ENCODE results near the gene EHD1. TPM values are rescaled to one million over a fixed set of nuclear protein-coding genes. Genes with fewer than 3 reads are reported as not detected.
A peak's percentile ranks its signal among the peaks of the same experiment; 100 is the strongest.

The EHD1 gene
- total and polyA plus RNA-seq, 5 donors, result 20.8 to 35.3 (median 28.0) TPM

DNA sequence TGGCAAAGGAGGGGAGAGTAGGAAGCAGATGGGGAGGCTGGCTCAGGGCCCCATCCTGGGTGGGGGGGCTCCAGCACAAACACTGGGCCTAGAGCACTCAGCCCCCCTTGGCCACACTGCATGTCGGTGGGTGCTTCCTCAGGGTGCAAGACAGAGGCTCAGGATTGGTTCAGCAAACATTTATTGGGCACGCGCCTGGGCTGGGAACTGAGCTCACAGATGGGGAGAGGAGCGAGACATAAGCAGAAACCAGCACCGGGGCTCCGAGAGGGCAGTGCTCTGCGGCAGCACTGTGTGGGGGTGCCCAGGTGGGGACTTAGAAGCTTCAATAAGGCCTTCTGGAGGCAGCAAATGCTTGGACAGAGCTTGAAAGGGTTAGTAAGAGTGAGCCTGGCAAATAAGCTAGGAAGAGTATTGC, 12.1 kb upstream of the EHD1 start:
- H3K9me3 ChIP-seq (ENCODE audit: control insufficient read depth, low read length), result no peaks in the 10 kb centered on the region
- H3K27ac ChIP-seq (ENCODE audit: low read length), result no peak overlapping the region
- 90% methylated on average over 7 of the region's 7 CpGs for WGBS
- H3K4me1 ChIP-seq (ENCODE audit: control insufficient read depth, insufficient read depth, low read length), result no peaks in the 10 kb centered on the region
- ATAC-seq (no peak), DNase-seq (no peak)
- no peak overlapping the region for H3K4me3 ChIP-seq (ENCODE audit: low read length)
- intact Hi-C loops (cut with DNase I), result loop anchor here in 2 of 4 donors (5.0 kb wide), 1 partner anchor 43 kb away; no protein-coding TSS in a partner anchor
- no peaks in the 10 kb centered on the region for H3K27me3 ChIP-seq (ENCODE audit: control insufficient read depth, insufficient read depth)

DNA sequence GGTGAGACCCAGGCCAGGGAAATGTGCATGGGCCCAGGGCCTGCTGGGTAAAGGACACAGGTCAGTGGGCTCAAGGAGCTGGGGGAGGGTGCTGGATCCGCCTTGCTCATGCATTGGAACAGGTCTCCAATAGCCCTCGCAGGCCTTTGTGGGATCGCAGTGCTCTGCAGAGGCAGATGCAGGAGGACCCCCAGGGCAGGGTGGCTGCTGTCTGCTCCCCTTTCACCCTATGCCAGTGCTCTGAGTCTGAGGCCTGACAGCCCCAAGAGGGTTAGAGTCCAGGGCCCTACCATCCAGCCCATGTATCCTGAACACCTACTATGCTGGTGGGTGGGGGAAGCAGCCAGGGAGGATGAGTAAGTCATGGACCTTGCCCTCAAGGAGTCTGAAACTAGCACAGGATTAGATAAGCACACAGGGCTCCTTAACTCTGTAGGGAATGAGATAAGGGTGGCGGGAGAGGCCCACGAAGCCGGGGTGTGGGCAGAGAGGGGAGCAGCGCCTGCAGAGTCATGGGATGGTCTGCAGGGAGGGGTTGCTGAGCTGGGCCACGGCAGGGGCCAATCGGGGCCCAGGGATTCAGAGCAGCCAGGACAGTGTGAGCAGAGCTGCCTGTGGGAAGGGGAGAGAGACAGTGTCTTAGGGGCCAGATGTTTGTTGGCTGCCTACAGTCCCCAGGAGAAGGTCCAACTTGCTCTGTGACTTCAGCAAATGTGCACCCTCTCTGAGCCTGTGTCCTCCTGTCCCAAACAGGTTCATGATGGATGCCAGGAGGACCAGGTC, 10.5 kb upstream of the EHD1 start:
- Histone ChIP-seq H3K9me3 (ENCODE audit: control insufficient read depth, low read length) (no peaks in the 10 kb centered on the region), H3K27ac (ENCODE audit: low read length) (no peak overlapping the region), H3K4me1 (ENCODE audit: control insufficient read depth, insufficient read depth, low read length) (no peaks in the 10 kb centered on the region), H3K4me3 (ENCODE audit: low read length) (no peak overlapping the region), H3K27me3 (ENCODE audit: control insufficient read depth, insufficient read depth) (no peaks in the 10 kb centered on the region)
- intact Hi-C loops (cut with DNase I), result no loop called here
- DNase-seq (no peak), ATAC-seq (no peak)
- WGBS, result 50% methylated on average over 9 of the region's 9 CpGs

GRCh38 chr11:64888406-64888728, 9.9 kb upstream of the EHD1 start:
- ATAC-seq (no peak), DNase-seq (peak in 1 of 3 donors; percentile 50)
- Histone ChIP-seq H3K9me3 (ENCODE audit: control insufficient read depth, low read length) (no peaks in the 10 kb centered on the region), H3K27ac (ENCODE audit: low read length) (no peak overlapping the region), H3K27me3 (ENCODE audit: control insufficient read depth, insufficient read depth) (no peaks in the 10 kb centered on the region), H3K4me3 (ENCODE audit: low read length) (no peak overlapping the region), H3K4me1 (ENCODE audit: control insufficient read depth, insufficient read depth, low read length) (no peaks in the 10 kb centered on the region)
- WGBS, result 69% methylated on average over 8 of the region's 8 CpGs
- intact Hi-C loops (cut with DNase I), result no loop called here

DNA sequence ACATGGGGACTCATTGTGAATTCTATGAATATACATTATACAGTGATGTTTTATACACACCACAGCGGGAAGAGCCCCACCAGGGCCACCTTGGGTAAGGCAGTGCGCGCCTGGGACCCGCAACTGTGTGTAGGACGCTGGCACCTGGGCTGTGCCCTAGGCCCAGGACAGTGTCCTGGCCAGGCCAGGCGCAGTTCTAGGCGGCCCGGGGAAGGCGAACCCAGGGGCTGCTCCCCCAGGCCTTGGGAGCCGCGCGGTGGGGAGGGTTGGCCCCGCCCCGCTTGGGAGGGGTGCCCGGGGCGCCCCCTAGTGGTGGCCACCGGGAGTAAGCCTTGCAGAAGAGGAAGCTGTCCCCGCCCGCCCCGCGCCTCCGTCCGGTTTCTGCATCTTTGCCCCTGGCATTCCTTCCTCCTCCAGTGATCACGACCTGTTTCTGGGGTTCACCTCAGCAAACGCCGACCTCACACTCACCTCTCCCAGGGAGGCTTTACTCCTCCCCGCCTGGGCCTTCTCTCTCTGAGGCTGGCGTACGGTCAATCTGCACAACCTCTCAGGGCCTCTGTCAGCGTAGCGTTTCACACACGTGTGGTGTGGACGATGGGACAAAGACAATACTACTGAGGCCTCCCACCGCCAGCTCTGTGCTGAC, 9.5 kb upstream of the EHD1 start:
- WGBS, result 12% methylated on average over 34 of the region's 34 CpGs
- intact Hi-C loops (cut with DNase I), result no loop called here

GRCh38 chr11:64887234-64887756, 8.9 kb upstream of the EHD1 start:
- Histone ChIP-seq H3K4me3 (ENCODE audit: low read length) (no peak overlapping the region), H3K9me3 (ENCODE audit: control insufficient read depth, low read length) (no peaks in the 10 kb centered on the region), H3K27me3 (ENCODE audit: control insufficient read depth, insufficient read depth) (no peaks in the 10 kb centered on the region), H3K4me1 (ENCODE audit: control insufficient read depth, insufficient read depth, low read length) (no peaks in the 10 kb centered on the region), H3K27ac (ENCODE audit: low read length) (no peak overlapping the region)
- 83% methylated on average over 8 of the region's 8 CpGs for WGBS
- ATAC-seq, result no peak
- intact Hi-C loops (cut with DNase I), result no loop called here
- no peak for DNase-seq

More for the DNA sequence above, 9.5 kb upstream of the EHD1 start:
- no peaks in the 10 kb centered on the region for H3K4me1 ChIP-seq (ENCODE audit: control insufficient read depth, insufficient read depth, low read length)
- H3K9me3 ChIP-seq (ENCODE audit: control insufficient read depth, low read length), result no peaks in the 10 kb centered on the region
- ATAC-seq, result peak; percentile 88 to 91
- H3K27me3 ChIP-seq (ENCODE audit: control insufficient read depth, insufficient read depth), result no peaks in the 10 kb centered on the region
- H3K4me3 ChIP-seq (ENCODE audit: low read length), result no peak overlapping the region
- peak; percentile 83 to 95 (median 93) for DNase-seq
- H3K27ac ChIP-seq (ENCODE audit: low read length), result no peak overlapping the region

DNA sequence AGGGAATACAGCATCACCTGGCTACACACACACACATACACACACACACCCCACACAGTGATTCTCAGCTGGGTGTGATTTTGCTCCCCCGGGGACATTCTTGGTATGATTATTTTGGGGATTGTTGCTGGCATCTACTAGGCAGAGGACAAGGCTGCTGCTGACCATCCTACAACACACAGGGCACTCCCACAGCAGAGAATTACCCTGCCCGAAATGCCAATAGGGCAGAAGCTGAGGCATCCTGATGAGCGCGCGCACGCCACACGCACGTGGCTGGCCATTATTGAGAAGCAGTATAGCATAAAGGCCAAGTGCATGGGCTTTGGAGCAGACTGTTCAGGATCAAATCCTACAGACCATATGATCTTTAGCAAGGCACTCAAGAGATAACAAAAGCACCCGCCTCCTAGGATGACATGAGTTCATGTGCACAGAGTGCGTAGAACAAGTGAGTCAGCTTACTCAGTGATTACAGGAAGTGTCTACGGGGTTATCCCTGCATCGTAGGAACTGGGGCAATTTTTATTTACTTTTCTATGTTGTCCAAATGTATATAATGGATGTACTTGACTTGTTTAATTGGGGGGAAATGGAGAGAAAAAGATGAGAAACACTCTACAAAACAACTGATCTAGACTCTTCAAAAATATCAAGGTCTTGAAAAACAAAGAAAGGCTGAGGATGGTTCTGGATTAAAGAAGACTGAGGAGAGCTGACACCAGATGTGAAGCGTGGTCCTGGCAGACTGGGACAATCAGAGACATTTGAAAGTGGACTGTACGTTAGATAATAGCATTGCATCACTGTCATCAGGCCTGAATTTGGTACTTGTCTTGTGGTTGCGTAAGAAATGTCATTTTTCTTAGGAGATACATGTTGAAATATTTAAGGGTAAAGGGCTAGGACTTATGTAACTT, 7.2 kb upstream of the EHD1 start:
- Histone ChIP-seq H3K4me1 (ENCODE audit: control insufficient read depth, insufficient read depth, low read length) (no peaks in the 10 kb centered on the region), H3K27ac (ENCODE audit: low read length) (no peak overlapping the region), H3K27me3 (ENCODE audit: control insufficient read depth, insufficient read depth) (no peaks in the 10 kb centered on the region), H3K9me3 (ENCODE audit: control insufficient read depth, low read length) (no peaks in the 10 kb centered on the region), H3K4me3 (ENCODE audit: low read length) (no peak overlapping the region)
- WGBS, result 76% methylated on average over 15 of the region's 15 CpGs
- intact Hi-C loops (cut with DNase I), result no loop called here
- ATAC-seq, result no peak
- no peak for DNase-seq

DNA sequence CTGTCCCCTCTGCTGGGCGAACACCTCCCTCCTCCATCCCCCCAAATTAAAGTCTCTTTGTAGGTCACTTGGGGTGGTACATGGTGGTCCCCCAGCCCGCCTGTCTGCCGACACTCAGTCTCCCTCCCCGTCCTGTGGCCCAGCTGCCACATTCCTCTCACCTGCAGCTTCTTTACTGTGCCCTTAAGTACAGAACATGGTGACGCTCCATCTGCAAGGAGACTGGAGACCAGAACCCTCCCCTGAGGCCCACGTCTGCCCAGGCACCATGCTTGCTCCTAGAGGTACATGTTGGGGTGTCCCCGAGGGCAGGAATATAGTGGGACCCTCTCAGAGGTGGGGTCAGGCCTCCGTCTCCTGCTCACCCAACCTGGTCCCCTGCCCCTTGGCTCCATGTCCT, 5.6 kb upstream of the EHD1 start:
- no peak for ATAC-seq
- no peak overlapping the region for H3K27ac ChIP-seq (ENCODE audit: low read length)
- H3K4me1 ChIP-seq (ENCODE audit: control insufficient read depth, insufficient read depth, low read length), result no peaks in the 10 kb centered on the region
- H3K27me3 ChIP-seq (ENCODE audit: control insufficient read depth, insufficient read depth), result no peaks in the 10 kb centered on the region
- no peak for DNase-seq
- no peak overlapping the region for H3K4me3 ChIP-seq (ENCODE audit: low read length)
- intact Hi-C loops (cut with DNase I), result no loop called here
- WGBS, result 91% methylated on average over 8 of the region's 8 CpGs
- no peaks in the 10 kb centered on the region for H3K9me3 ChIP-seq (ENCODE audit: control insufficient read depth, low read length)

DNA sequence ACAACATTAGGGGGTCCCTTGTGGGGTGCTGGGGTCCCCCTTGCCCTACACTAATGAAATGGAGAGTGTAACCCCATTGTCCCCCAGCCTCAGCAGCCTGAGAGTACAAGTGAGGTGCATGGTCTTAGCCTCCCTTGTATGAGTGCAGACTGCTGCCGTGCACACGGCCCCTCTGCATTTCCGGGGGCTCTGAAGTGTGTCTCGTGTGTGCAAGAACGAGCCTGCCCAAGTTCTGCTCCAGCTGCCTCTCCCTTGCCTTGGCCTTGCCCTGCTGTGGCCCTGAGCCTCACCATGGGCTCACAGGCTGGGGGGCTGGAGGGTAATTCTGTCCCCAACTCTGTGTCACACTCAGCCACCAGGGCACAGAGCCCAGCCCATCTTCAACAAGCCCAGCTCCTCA, 5.2 kb upstream of the EHD1 start:
- Histone ChIP-seq H3K4me1 (ENCODE audit: control insufficient read depth, insufficient read depth, low read length) (no peaks in the 10 kb centered on the region), H3K9me3 (ENCODE audit: control insufficient read depth, low read length) (no peaks in the 10 kb centered on the region), H3K4me3 (ENCODE audit: low read length) (no peak overlapping the region), H3K27ac (ENCODE audit: low read length) (no peak overlapping the region), H3K27me3 (ENCODE audit: control insufficient read depth, insufficient read depth) (no peaks in the 10 kb centered on the region)
- intact Hi-C loops (cut with DNase I), result no loop called here
- WGBS, result 91% methylated on average over 5 of the region's 5 CpGs
- ATAC-seq (no peak), DNase-seq (peak in 1 of 3 donors; percentile 49)

GRCh38 chr11:64882243-64882642, 3.8 kb upstream of the EHD1 start:
- H3K27ac ChIP-seq (ENCODE audit: low read length), result no peak overlapping the region
- ATAC-seq (no peak), DNase-seq (no peak)
- H3K9me3 ChIP-seq (ENCODE audit: control insufficient read depth, low read length), result no peaks in the 10 kb centered on the region
- no peaks in the 10 kb centered on the region for H3K4me1 ChIP-seq (ENCODE audit: control insufficient read depth, insufficient read depth, low read length)
- H3K27me3 ChIP-seq (ENCODE audit: control insufficient read depth, insufficient read depth), result no peaks in the 10 kb centered on the region
- H3K4me3 ChIP-seq (ENCODE audit: low read length), result no peak overlapping the region
- intact Hi-C loops (cut with DNase I), result no loop called here
- 70% methylated on average over 5 of the region's 5 CpGs for WGBS

DNA sequence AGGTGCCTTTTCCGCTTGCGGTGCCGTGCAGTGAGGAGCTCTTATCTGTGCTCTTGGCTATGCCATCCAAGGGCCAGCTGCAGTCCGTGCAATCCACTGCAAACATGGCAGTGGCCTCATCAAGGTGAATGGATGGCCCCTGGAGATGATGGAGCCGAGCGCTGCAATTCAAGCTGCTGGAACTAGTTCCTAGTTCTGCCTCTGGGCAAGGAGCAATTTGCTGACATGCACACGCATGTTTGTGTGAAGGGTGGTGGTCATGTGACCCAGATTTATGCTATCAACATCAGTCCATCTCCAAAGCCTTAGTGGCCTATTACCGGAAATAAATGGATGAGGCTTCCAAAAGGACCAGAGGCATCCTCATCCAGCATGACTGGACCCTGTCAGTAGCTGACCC, 3.1 kb upstream of the EHD1 start:
- 79% methylated on average over 8 of the region's 8 CpGs for WGBS
- ATAC-seq (no peak), DNase-seq (no peak)
- H3K27me3 ChIP-seq (ENCODE audit: control insufficient read depth, insufficient read depth), result no peaks in the 10 kb centered on the region
- no peak overlapping the region for H3K27ac ChIP-seq (ENCODE audit: low read length)
- no peaks in the 10 kb centered on the region for H3K9me3 ChIP-seq (ENCODE audit: control insufficient read depth, low read length)
- no peaks in the 10 kb centered on the region for H3K4me1 ChIP-seq (ENCODE audit: control insufficient read depth, insufficient read depth, low read length)
- no peak overlapping the region for H3K4me3 ChIP-seq (ENCODE audit: low read length)
- intact Hi-C loops (cut with DNase I), result no loop called here
